Panc1 (cell line): ENCODE data around the gene NDUFAF8. TPM values are rescaled to one million over a fixed set of nuclear protein-coding genes. Genes with fewer than 3 reads are reported as not detected.

Experiments
- ATAC-seq: fragments of 200-7000 bp; cut with Tn5 transposase; 2 replicates; pipeline ENCODE4 v1.9.1; 2020; ENCODE audit warnings: mild to moderate bottlenecking, moderate library complexity
- BruUV-seq: library from RNA; stranded (reverse); fragments of 400-500 nt; replicated peaks from 2 replicates; lab custom pipeline; 2021; lab: Mats Ljungman, UMichigan
- CTCF ChIA-PET: fragments of 300-600 bp; sonication (Branson Sonifier 250); formaldehyde crosslinking; loops from one replicate; lab custom pipeline; 2022; ENCODE audit warnings: antibody characterized with exemption; lab: Charles Lee
- POLR2A ChIA-PET: fragments of 300-600 bp; sonication (Branson Sonifier 250); formaldehyde crosslinking; loops from one replicate; lab custom pipeline; 2022; ENCODE audit warnings: antibody characterized with exemption; lab: Charles Lee
- DNase-seq: peaks from one replicate; pipeline ENCODE4 v3.0.0-alpha.2; 2010; ENCODE audit warnings: low read depth, low spot score
- H3K27ac ChIP-seq: 2 replicates; pipeline ENCODE4 v1.5.1; 2011; ENCODE audit warnings: mild to moderate bottlenecking, low read length, inconsistent platforms
- H3K27me3 ChIP-seq: fragments of 200-500 bp; sonication (Bioruptor generic); 2 replicates; pipeline ENCODE4 v1.6.0; 2014; ENCODE audit warnings: low read length, inconsistent platforms; ENCODE audit not compliant: control insufficient read depth, insufficient read depth
- H3K36me3 ChIP-seq: fragments of 200-500 bp; sonication (Bioruptor generic); 2 replicates; pipeline ENCODE4 v1.5.1; 2014; ENCODE audit warnings: inconsistent platforms, mild to moderate bottlenecking, low read length, moderate library complexity; ENCODE audit not compliant: control insufficient read depth, insufficient read depth
- H3K4me1 ChIP-seq: 2 replicates; pipeline ENCODE4 v1.5.1; 2011; ENCODE audit warnings: inconsistent platforms, mild to moderate bottlenecking, low read length, moderate library complexity; ENCODE audit not compliant: control insufficient read depth, insufficient read depth
- H3K4me3 ChIP-seq, 2 experiments: 2 replicates each; pipeline ENCODE4 v1.5.1; 2011 to 2012; ENCODE audit warnings: low read depth in 2 of 2, low read length in 2 of 2, mild to moderate bottlenecking in 2 of 2, inconsistent platforms in 1 of 2, moderate library complexity in 1 of 2
- H3K9me3 ChIP-seq: fragments of 200-500 bp; sonication (Bioruptor generic); 2 replicates; pipeline ENCODE4 v1.5.1; 2014; ENCODE audit warnings: low read depth, mild to moderate bottlenecking, inconsistent platforms, low read length, moderate library complexity; ENCODE audit not compliant: control insufficient read depth, insufficient read depth
- CTCF ChIP-seq: fragments of 450-650 bp; IDR thresholded peaks from 2 replicates; pipeline ENCODE4 v1.5.1; 2017; ENCODE audit warnings: mild to moderate bottlenecking
- POLR2AphosphoS5 ChIP-seq: IDR thresholded peaks from 2 replicates; pipeline ENCODE4 v1.6.1; 2012; ENCODE audit warnings: mild to moderate bottlenecking, low read depth, low read length, moderate library complexity
- REST ChIP-seq, 2 experiments: IDR thresholded peaks; 2 replicates each; pipeline ENCODE4 v1.6.1; 2011 to 2012; ENCODE audit warnings: low read depth in 2 of 2, control low read depth in 1 of 2, low read length in 1 of 2, mild to moderate bottlenecking in 1 of 2, moderate library complexity in 1 of 2; ENCODE audit not compliant: insufficient read depth in 1 of 2
- SIN3A ChIP-seq: IDR thresholded peaks from 2 replicates; pipeline ENCODE4 v1.6.1; 2012; ENCODE audit warnings: low read depth, mild to moderate bottlenecking, low read length, moderate library complexity, borderline replicate concordance; ENCODE audit not compliant: insufficient read depth
- TCF7L2 ChIP-seq: IDR thresholded peaks from 2 replicates; pipeline ENCODE4 v1.6.1; 2011; ENCODE audit warnings: mild to moderate bottlenecking, low read depth, low read length, inconsistent platforms
- in situ Hi-C: cut with HindIII; loops from 2 replicates; pipeline ENCODE4 v1.10.0; 2016; ENCODE audit warnings: low sequenced_read_pairs, low pct_unique_long_range_greater_than_20kb
- intact Hi-C: fragments of 100-400 bp; cut with micrococcal nuclease; formaldehyde crosslinking; loops from one replicate; pipeline ENCODE4 v1.10.0; 2022; ENCODE audit not compliant: unreplicated experiment
- total RNA-seq: library from RNA; stranded (reverse); gene quantifications from one replicate; pipeline ENCODE4 v1.2.1, GENCODE V29; 2021; ENCODE audit not compliant: unreplicated experiment

The NDUFAF8 gene
- total RNA-seq, 1 experiment from 2014 or later: 75.8 TPM

GRCh38 chr17:81267390-81268067 lies 28.4 kb downstream of the NDUFAF8 start:
- no peak for ATAC-seq
- H3K27me3 ChIP-seq: no peaks in the 10 kb centered on the region
- in situ Hi-C loops (no loop called here), intact Hi-C loops (no loop called here)
- ChIA-PET CTCF (interaction anchor here (0.7 kb wide), 1 partner anchor 15 kb away, joined by 3 read pairs; no protein-coding TSS in a partner anchor), POLR2A (interaction anchor here (0.5 kb wide), 1 partner anchor 253 kb away, joined by 5 read pairs; no protein-coding TSS in a partner anchor)
- no peaks in the 10 kb centered on the region for H3K4me1 ChIP-seq
- no TSS peak for BruUV-seq
- H3K9me3 ChIP-seq: no peaks in the 10 kb centered on the region
- no peak overlapping the region for H3K4me3 ChIP-seq
- peaks cover 14% of the 10 kb centered on the region for H3K36me3 ChIP-seq
- H3K27ac ChIP-seq: no peak overlapping the region
- no peak for TF ChIP-seq REST (IDR thresholded peaks at IDR 0.05; ENCODE audit: insufficient read depth in 1 of 2, low read depth in 2 of 2, low read length in 1 of 2)
- TF ChIP-seq CTCF: no peak
- no peak for TF ChIP-seq TCF7L2
- TF ChIP-seq POLR2AphosphoS5: no peak
- TF ChIP-seq SIN3A: no peak
- no peak for DNase-seq

- no TSS peak for BruUV-seq
- in situ Hi-C loops: no loop called here
- Histone ChIP-seq H3K36me3 (peaks cover 18% of the 10 kb centered on the region), H3K9me3 (no peaks in the 10 kb centered on the region), H3K27ac (no peak overlapping the region), H3K4me1 (no peaks in the 10 kb centered on the region), H3K4me3 (no peak overlapping the region), H3K27me3 (no peaks in the 10 kb centered on the region)
- ATAC-seq (no peak), DNase-seq (no peak)
- no peak for TF ChIP-seq REST (IDR thresholded peaks at IDR 0.05; ENCODE audit: insufficient read depth in 1 of 2, low read depth in 2 of 2, low read length in 1 of 2)
- no peak for TF ChIP-seq SIN3A
- TF ChIP-seq CTCF: no peak
- TF ChIP-seq POLR2AphosphoS5: no peak
- no peak for TF ChIP-seq TCF7L2
- CTCF ChIA-PET: no interaction called here
- POLR2A ChIA-PET: no interaction called here
- intact Hi-C loops: no loop called here
Observed at GRCh38 chr17:81270279-81270678, 31.2 kb downstream of the NDUFAF8 start.
